SH-SY5Y (cell line): ENCODE results near the gene ARPC1A.

Experiments used
- GATA2 ChIP-seq: IDR thresholded peaks from 2 replicates; pipeline ENCODE4 v1.6.1; 2011; ENCODE audit warnings: mild to moderate bottlenecking, low read depth, low read length
- GATA3 ChIP-seq: IDR thresholded peaks from 2 replicates; pipeline ENCODE4 v1.6.1; 2011; ENCODE audit warnings: low read depth, mild to moderate bottlenecking, low read length, moderate library complexity

ARPC1A gene

GRCh38 chr7:99404235-99404976 lies 78.7 kb downstream of the ARPC1A start:
- TF ChIP-seq GATA3 (no peak), GATA2 (no peak)

- TF ChIP-seq GATA3 (no peak), GATA2 (no peak)
Observed at GRCh38 chr7:99404977-99405320, 79.3 kb downstream of the ARPC1A start.

- no peak for TF ChIP-seq GATA3
- no peak for TF ChIP-seq GATA2
Observed at GRCh38 chr7:99406557-99406956, 80.9 kb downstream of the ARPC1A start.

GRCh38 chr7:99407872-99408378 lies 82.2 kb downstream of the ARPC1A start:
- TF ChIP-seq GATA2 (no peak), GATA3 (no peak)

GRCh38 chr7:99408379-99409191 lies 82.9 kb downstream of the ARPC1A start, which contains the start of the genes BUD31 and PDAP1:
Gene BUD31 (plus strand): TSS chr7:99408969. CDS start chr7:99411093, 2,124 bp downstream.
Gene PDAP1 (minus strand): TSS chr7:99408597. CDS start chr7:99408548, 49 bp downstream.
- no peak for TF ChIP-seq GATA3
- no peak for TF ChIP-seq GATA2

- TF ChIP-seq GATA3 (no peak), GATA2 (no peak)
Observed at GRCh38 chr7:99409192-99409572, 83.5 kb downstream of the ARPC1A start.

- TF ChIP-seq GATA3, result no peak
- no peak for TF ChIP-seq GATA2
Observed at GRCh38 chr7:99409806-99410205, 84.1 kb downstream of the ARPC1A start.

GRCh38 chr7:99410635-99411034 lies 84.9 kb downstream of the ARPC1A start:
- TF ChIP-seq GATA3, result no peak
- TF ChIP-seq GATA2, result no peak
